ENCODE results near the gene GALNTL6.

The GALNTL6 gene

GRCh38 chr4:172649143-172649542, 835.9 kb downstream of the GALNTL6 start:
- H3K27me3 Mint-ChIP-seq (ENCODE audit: low read depth), result no peaks in the 10 kb centered on the region
- H3K9me3 Mint-ChIP-seq, result no peaks in the 10 kb centered on the region
- no peaks in the 10 kb centered on the region for H3K4me1 Mint-ChIP-seq (ENCODE audit: low read depth)
- H3K27ac Mint-ChIP-seq, result no peak overlapping the region
- H3K36me3 Mint-ChIP-seq (ENCODE audit: low read depth), result no peaks in the 10 kb centered on the region
- no peak overlapping the region for H3K4me3 Mint-ChIP-seq

GRCh38 chr4:172650758-172651530, 837.7 kb downstream of the GALNTL6 start:
- Mint-ChIP-seq H3K9me3 (no peaks in the 10 kb centered on the region), H3K36me3 (ENCODE audit: low read depth) (no peaks in the 10 kb centered on the region), H3K27me3 (ENCODE audit: low read depth) (no peaks in the 10 kb centered on the region), H3K4me3 (no peak overlapping the region), H3K4me1 (ENCODE audit: low read depth) (no peaks in the 10 kb centered on the region), H3K27ac (no peak overlapping the region)

- no peak overlapping the region for H3K27ac Mint-ChIP-seq
- H3K9me3 Mint-ChIP-seq, result no peaks in the 10 kb centered on the region
- no peaks in the 10 kb centered on the region for H3K27me3 Mint-ChIP-seq (ENCODE audit: low read depth)
- no peak overlapping the region for H3K4me3 Mint-ChIP-seq
- no peaks in the 10 kb centered on the region for H3K4me1 Mint-ChIP-seq (ENCODE audit: low read depth)
- no peaks in the 10 kb centered on the region for H3K36me3 Mint-ChIP-seq (ENCODE audit: low read depth)
Measured at GRCh38 chr4:172651961-172652360, 838.8 kb downstream of the GALNTL6 start.

GRCh38 chr4:172652369-172652768, 839.2 kb downstream of the GALNTL6 start:
- H3K9me3 Mint-ChIP-seq, result no peaks in the 10 kb centered on the region
- no peaks in the 10 kb centered on the region for H3K27me3 Mint-ChIP-seq (ENCODE audit: low read depth)
- no peaks in the 10 kb centered on the region for H3K4me1 Mint-ChIP-seq (ENCODE audit: low read depth)
- H3K27ac Mint-ChIP-seq, result no peak overlapping the region
- no peak overlapping the region for H3K4me3 Mint-ChIP-seq
- H3K36me3 Mint-ChIP-seq (ENCODE audit: low read depth), result no peaks in the 10 kb centered on the region

GRCh38 chr4:172653676-172654075, 840.5 kb downstream of the GALNTL6 start:
- Mint-ChIP-seq H3K9me3 (no peaks in the 10 kb centered on the region), H3K27me3 (ENCODE audit: low read depth) (no peaks in the 10 kb centered on the region), H3K36me3 (ENCODE audit: low read depth) (no peaks in the 10 kb centered on the region), H3K27ac (no peak overlapping the region), H3K4me3 (no peak overlapping the region), H3K4me1 (ENCODE audit: low read depth) (no peaks in the 10 kb centered on the region)

- no peak overlapping the region for H3K4me3 Mint-ChIP-seq
- no peak overlapping the region for H3K27ac Mint-ChIP-seq
- H3K4me1 Mint-ChIP-seq (ENCODE audit: low read depth), result no peaks in the 10 kb centered on the region
- H3K36me3 Mint-ChIP-seq (ENCODE audit: low read depth), result no peaks in the 10 kb centered on the region
- H3K9me3 Mint-ChIP-seq, result no peaks in the 10 kb centered on the region
- H3K27me3 Mint-ChIP-seq (ENCODE audit: low read depth), result no peaks in the 10 kb centered on the region
Measured at GRCh38 chr4:172654457-172654856, 841.3 kb downstream of the GALNTL6 start.

- no peaks in the 10 kb centered on the region for H3K4me1 Mint-ChIP-seq (ENCODE audit: low read depth)
- H3K27ac Mint-ChIP-seq, result no peak overlapping the region
- no peak overlapping the region for H3K4me3 Mint-ChIP-seq
- no peaks in the 10 kb centered on the region for H3K36me3 Mint-ChIP-seq (ENCODE audit: low read depth)
- H3K9me3 Mint-ChIP-seq, result no peaks in the 10 kb centered on the region
- no peaks in the 10 kb centered on the region for H3K27me3 Mint-ChIP-seq (ENCODE audit: low read depth)
Measured at GRCh38 chr4:172656055-172656454, 842.9 kb downstream of the GALNTL6 start.

- Mint-ChIP-seq H3K9me3 (no peaks in the 10 kb centered on the region), H3K36me3 (ENCODE audit: low read depth) (no peaks in the 10 kb centered on the region), H3K27me3 (ENCODE audit: low read depth) (no peaks in the 10 kb centered on the region), H3K4me1 (ENCODE audit: low read depth) (no peaks in the 10 kb centered on the region), H3K4me3 (no peak overlapping the region), H3K27ac (no peak overlapping the region)
Measured at GRCh38 chr4:172657081-172657480, 843.9 kb downstream of the GALNTL6 start.

GRCh38 chr4:172660251-172660650, 847.0 kb downstream of the GALNTL6 start:
- no peaks in the 10 kb centered on the region for H3K27me3 Mint-ChIP-seq (ENCODE audit: low read depth)
- H3K4me3 Mint-ChIP-seq, result no peak overlapping the region
- H3K27ac Mint-ChIP-seq, result no peak overlapping the region
- H3K9me3 Mint-ChIP-seq, result no peaks in the 10 kb centered on the region
- no peaks in the 10 kb centered on the region for H3K4me1 Mint-ChIP-seq (ENCODE audit: low read depth)
- H3K36me3 Mint-ChIP-seq (ENCODE audit: low read depth), result no peaks in the 10 kb centered on the region

- H3K36me3 Mint-ChIP-seq (ENCODE audit: low read depth), result no peaks in the 10 kb centered on the region
- no peak overlapping the region for H3K27ac Mint-ChIP-seq
- peaks cover 3% of the 10 kb centered on the region for H3K9me3 Mint-ChIP-seq
- H3K4me3 Mint-ChIP-seq, result no peak overlapping the region
- H3K27me3 Mint-ChIP-seq (ENCODE audit: low read depth), result no peaks in the 10 kb centered on the region
- no peaks in the 10 kb centered on the region for H3K4me1 Mint-ChIP-seq (ENCODE audit: low read depth)
Measured at GRCh38 chr4:172662113-172662512, 848.9 kb downstream of the GALNTL6 start.

GRCh38 chr4:172666711-172667368, 853.6 kb downstream of the GALNTL6 start:
- H3K27ac Mint-ChIP-seq, result no peak overlapping the region
- no peaks in the 10 kb centered on the region for H3K36me3 Mint-ChIP-seq (ENCODE audit: low read depth)
- no peak overlapping the region for H3K4me3 Mint-ChIP-seq
- no peaks in the 10 kb centered on the region for H3K4me1 Mint-ChIP-seq (ENCODE audit: low read depth)
- peaks cover 3% of the 10 kb centered on the region for H3K9me3 Mint-ChIP-seq
- H3K27me3 Mint-ChIP-seq (ENCODE audit: low read depth), result no peaks in the 10 kb centered on the region

GRCh38 chr4:172674811-172675210, 861.6 kb downstream of the GALNTL6 start:
- Mint-ChIP-seq H3K27ac (no peak overlapping the region), H3K4me3 (no peak overlapping the region), H3K27me3 (ENCODE audit: low read depth) (no peaks in the 10 kb centered on the region), H3K4me1 (ENCODE audit: low read depth) (no peaks in the 10 kb centered on the region), H3K9me3 (peaks cover 8% of the 10 kb centered on the region), H3K36me3 (ENCODE audit: low read depth) (no peaks in the 10 kb centered on the region)

GRCh38 chr4:172675232-172675631, 862.0 kb downstream of the GALNTL6 start:
- H3K27me3 Mint-ChIP-seq (ENCODE audit: low read depth), result no peaks in the 10 kb centered on the region
- no peaks in the 10 kb centered on the region for H3K4me1 Mint-ChIP-seq (ENCODE audit: low read depth)

GRCh38 chr4:172680691-172681090, 867.5 kb downstream of the GALNTL6 start:
- Mint-ChIP-seq H3K9me3 (no peaks in the 10 kb centered on the region), H3K27me3 (ENCODE audit: low read depth) (no peaks in the 10 kb centered on the region), H3K27ac (no peak overlapping the region), H3K4me3 (no peak overlapping the region), H3K36me3 (ENCODE audit: low read depth) (no peaks in the 10 kb centered on the region), H3K4me1 (ENCODE audit: low read depth) (no peaks in the 10 kb centered on the region)

More at GRCh38 chr4:172675232-172675631, 862.0 kb downstream of the GALNTL6 start:
- peaks cover 8% of the 10 kb centered on the region for H3K9me3 Mint-ChIP-seq
- no peak overlapping the region for H3K4me3 Mint-ChIP-seq
- H3K36me3 Mint-ChIP-seq (ENCODE audit: low read depth), result no peaks in the 10 kb centered on the region
- no peak overlapping the region for H3K27ac Mint-ChIP-seq

GRCh38 chr4:172683021-172683420, 869.8 kb downstream of the GALNTL6 start:
- Mint-ChIP-seq H3K4me3 (no peak overlapping the region), H3K36me3 (ENCODE audit: low read depth) (no peaks in the 10 kb centered on the region), H3K9me3 (no peaks in the 10 kb centered on the region), H3K27me3 (ENCODE audit: low read depth) (no peaks in the 10 kb centered on the region), H3K4me1 (ENCODE audit: low read depth) (no peaks in the 10 kb centered on the region), H3K27ac (no peak overlapping the region)
